Erythroblast (primary cell): ENCODE measurements around the gene SH3RF2.

Experiments
- GATA1 ChIP-seq: IDR thresholded peaks from 2 replicates; pipeline ENCODE4 v1.6.1; 2011; ENCODE audit warnings: low read depth, mild to moderate bottlenecking, control low read depth, low read length, moderate library complexity
- POLR2A ChIP-seq: IDR thresholded peaks from 2 replicates; pipeline ENCODE4 v1.6.1; 2011; ENCODE audit warnings: mild to moderate bottlenecking, low read length

DNA sequence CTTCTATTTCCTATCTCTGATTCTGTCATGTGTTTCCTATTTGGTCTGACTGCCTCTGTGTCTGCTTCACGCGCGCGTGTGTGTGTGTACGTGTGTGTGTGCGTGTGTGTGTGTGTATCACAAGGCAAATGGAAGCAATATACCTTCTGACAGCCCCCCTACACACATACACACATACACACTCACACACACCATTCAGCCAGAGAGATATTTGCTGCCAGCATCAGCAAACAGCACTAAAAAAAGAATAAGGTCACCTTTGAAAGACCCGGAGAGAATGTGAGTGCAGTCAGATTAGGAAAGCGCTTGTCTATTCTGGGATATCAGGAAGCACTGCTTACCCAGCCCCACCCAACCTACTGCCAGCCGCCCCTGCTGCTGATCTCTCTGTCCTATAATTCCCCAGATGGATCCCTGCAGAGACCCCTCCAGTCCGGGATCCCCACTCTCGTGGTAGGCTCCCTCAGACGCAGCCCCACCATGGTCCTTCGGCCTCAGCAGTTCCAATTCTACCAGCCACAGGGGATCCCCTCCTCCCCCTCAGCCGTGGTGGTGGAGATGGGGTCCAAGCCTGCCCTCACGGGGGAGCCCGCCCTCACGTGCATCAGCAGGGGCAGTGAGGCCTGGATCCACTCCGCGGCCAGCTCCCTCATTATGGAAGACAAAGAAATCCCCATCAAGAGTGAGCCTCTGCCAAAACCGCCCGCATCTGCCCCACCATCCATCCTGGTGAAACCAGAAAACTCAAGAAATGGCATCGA, 123.3 kb downstream of the SH3RF2 start:
- TF ChIP-seq POLR2A (no peak), GATA1 (no peak)
